Erythroblast (primary cell): ENCODE data around the gene EXTL1.

Experiments
- GATA1 ChIP-seq: IDR thresholded peaks from 2 replicates; pipeline ENCODE4 v1.6.1; 2011; ENCODE audit warnings: low read depth, mild to moderate bottlenecking, control low read depth, low read length, moderate library complexity
- POLR2A ChIP-seq: IDR thresholded peaks from 2 replicates; pipeline ENCODE4 v1.6.1; 2011; ENCODE audit warnings: mild to moderate bottlenecking, low read length

- TF ChIP-seq POLR2A = no peak
- TF ChIP-seq GATA1 = no peak
Measured at GRCh38 chr1:26003262-26003661, 18.3 kb upstream of the EXTL1 start.
